Activated CD4-positive, alpha-beta T cell treated with anti-CD3 and anti-CD28 coated beads, Interleukin-2, Interleukin-6, amounts not matched to agents 100 ng/mL and 50 ng/mL, durations not matched to agents 16 hours and 8 hours (primary cell): ENCODE measurements around the gene FBXL20.

Experiments
- DNase-seq: peaks from one replicate; pipeline ENCODE4 v3.0.0-alpha.2; 2020

The FBXL20 gene

GRCh38 chr17:39223907-39224777 lies 177.3 kb downstream of the FBXL20 start:
- no peak for DNase-seq

DNA sequence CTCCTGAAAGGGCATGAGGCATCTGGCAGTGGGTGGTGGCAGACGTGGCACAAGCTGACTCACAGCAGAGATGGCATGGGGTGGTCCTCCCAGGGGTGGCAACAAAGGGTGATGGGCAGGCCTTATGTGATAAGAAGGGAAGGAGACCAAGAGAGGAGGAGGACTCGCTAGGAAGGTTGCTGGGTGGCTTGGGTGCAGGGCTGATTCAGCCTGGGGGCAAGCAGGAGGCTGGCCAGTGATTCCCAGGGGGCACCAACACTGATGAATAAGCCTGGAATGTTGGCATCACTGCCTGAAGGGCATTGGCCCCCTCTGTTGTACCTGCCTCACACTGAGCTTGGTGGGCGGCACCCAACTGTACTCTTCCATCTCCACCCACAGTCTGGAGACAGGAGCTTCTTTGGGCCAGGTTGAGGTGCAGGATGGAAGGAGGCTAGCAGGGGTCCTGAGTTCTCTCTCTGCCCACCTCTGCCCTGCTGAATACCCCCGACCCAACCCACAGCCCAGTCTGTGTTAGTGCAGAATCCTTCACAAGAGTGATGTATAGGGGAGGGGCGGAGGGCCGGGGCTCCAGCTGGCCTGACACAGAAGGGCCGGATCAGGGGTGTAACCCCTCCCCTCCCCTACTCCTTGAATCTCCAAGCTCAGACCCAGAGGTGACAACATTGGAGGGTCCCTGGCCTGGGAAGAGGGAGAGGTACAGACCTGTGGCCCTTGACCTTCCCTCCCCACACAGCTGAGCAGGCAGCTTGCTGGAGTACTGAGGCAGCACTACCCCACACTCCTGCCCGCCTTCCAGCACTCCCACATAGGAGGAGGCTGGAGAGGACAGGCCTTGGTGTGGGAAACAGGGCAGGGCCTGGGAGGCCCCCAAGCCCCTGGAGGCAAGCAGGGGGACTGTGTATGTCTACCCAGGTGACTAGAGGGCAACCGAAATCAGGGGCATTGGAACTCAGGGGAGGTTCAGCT lies 178.3 kb downstream of the FBXL20 start:
- no peak for DNase-seq

DNA sequence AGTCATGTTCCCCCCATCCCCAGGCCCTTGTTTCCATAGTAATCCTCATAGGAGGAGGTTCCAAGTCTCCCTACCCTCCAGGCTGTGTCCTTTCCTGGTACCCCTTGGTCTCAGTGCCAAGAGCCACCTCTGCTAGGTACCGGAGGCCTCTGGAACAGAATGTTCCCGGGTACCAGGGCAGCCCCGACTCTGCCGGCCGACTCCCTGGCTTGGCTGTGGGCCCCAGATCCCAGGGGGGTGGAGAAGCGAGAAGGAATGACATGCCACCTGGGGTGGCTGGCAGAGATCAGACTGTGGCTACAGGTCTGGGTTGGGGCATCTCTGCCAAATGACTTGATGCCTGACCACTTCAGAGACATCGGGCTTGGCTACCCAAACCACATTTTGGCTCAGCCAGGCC lies 179.3 kb downstream of the FBXL20 start:
- DNase-seq: no peak

GRCh38 chr17:39221572-39221971 lies 179.9 kb downstream of the FBXL20 start:
- no peak for DNase-seq

GRCh38 chr17:39219647-39220154 lies 181.7 kb downstream of the FBXL20 start:
- no peak for DNase-seq

DNA sequence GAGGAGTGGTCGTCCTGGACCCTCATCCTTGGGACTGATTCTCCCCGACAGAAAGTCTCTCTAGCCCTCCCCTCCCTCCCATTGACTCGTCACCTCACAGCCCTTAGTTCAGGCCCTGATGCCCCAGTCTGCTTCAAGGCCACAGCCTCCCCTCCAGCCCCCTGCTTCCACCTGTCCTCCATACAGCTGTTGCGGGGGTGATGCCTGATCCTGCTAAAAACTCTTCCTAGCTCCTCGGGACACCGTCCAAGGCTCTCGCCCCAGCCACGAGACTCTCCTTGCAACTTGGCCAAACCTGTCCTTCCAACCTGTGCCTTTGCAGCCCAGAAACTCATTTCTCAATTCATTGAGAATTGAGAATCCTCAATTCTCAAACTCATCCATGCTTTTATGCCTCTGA lies 182.5 kb downstream of the FBXL20 start:
- DNase-seq: no peak

- DNase-seq: no peak
Observed at GRCh38 chr17:39217734-39218369, 183.6 kb downstream of the FBXL20 start.

- DNase-seq: no peak
Observed at GRCh38 chr17:39213852-39214251, 187.6 kb downstream of the FBXL20 start.

GRCh38 chr17:39212841-39213480 lies 188.5 kb downstream of the FBXL20 start:
- DNase-seq: no peak

DNA sequence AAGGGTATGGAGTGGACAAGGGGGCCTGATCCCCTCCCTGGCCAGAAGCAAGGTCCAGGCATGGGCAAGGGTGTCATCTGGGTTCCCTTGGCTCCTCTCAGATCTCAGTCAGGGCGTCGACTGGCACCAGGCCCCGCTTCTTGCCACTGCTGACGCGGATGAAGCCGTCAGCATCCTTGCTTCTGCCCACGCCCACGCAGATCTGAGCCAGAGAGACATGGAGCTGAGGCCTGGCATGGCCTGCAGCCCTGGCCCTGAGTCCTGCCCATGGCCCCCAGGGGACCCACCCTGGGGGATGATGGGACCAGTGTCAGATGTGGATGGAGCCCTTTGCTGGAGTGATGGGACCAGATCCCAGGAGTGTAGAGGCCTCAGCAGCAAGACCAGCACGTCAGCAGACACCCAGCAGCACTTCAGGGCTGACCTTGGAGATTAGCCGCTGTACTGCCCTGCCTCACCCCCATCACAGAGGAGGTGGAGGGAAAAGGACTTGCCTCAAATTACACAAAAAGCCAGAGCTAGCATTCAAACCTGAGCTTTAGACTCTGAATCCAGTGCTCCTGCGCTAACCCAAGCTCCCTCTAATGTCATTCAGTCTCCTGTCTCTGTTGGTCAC lies 189.1 kb downstream of the FBXL20 start:
- DNase-seq: no peak

- DNase-seq: no peak
Observed at GRCh38 chr17:39210093-39210434, 191.4 kb downstream of the FBXL20 start.

DNA sequence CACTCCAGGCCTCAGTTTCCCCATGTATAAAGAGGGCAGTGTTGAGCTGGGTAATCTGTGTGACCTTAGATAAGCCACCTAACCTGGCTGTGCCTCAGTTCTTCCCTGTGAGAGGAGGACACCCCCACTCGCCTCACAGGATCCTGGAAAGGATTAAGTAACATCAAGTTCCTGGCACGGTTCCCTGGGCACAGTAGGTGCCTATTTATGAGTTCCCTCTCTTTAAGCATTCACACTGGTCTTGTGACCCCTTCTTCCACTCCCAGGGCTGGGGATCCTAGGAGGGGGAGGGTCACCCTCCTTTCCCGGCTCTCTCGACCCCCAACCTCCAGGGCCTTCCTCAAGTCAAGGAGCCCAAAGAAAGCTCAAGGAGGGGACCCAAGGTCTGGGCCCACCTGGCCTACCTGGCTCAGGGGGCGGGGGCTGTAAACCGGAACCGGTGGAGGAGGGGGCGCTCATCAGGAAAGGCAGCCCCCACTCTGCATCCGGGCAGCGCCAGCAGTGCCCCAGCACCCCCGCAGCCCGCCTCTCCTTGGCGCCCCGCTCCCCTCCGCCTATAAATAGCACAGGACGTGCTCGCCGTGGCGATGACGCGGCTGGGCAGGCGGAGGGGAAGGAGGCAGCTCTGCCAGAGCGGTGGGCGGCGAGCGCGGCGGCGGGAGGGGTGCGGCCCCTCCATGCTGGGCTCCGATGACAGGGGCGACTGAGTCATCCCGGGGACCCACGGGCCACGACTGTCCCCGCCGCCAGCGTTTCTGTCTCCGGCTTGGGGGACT lies 191.9 kb downstream of the FBXL20 start:
- no peak for DNase-seq

- no peak for DNase-seq
Observed at GRCh38 chr17:39208893-39209292, 192.5 kb downstream of the FBXL20 start.

DNA sequence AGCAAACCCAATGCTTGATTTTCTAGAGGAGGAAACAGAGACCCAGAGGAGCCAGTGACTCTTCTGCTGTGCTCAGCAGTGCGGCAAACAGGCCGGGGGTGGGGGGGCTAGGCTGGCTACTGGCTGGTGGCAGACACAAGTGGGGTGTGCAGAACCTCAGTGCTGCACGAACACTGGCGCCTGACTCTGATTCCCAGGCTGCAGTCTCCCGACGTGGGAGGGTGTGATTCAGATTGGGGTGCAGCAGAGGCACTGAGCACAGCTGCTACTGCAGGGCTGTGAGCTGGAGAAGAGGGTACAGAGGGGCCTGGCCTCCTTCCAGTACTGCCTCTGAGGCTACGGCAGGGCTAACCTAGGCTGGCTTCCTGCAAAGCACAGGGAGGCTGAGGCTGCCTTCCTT lies 193.3 kb downstream of the FBXL20 start:
- no peak for DNase-seq

DNA sequence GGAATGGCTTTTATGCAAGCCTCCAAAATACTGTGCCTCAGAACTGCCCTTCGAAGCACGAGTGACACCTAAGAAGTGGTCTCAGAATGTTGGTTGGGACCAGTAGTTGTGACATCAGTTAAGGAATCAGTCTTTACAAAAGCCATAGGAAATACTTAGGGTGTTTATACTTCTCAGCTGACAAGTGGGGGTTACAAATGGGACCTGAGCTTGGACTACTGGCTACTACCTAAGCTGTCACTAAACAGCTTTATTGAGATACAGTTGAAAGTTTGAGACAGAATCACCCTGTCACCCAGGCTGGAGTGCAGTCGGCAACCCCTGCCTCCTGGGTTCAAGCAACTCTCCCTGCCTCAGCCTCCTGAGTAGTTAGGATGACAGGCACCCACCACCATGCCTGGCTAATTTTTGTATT lies 196.3 kb downstream of the FBXL20 start:
- no peak for DNase-seq

DNA sequence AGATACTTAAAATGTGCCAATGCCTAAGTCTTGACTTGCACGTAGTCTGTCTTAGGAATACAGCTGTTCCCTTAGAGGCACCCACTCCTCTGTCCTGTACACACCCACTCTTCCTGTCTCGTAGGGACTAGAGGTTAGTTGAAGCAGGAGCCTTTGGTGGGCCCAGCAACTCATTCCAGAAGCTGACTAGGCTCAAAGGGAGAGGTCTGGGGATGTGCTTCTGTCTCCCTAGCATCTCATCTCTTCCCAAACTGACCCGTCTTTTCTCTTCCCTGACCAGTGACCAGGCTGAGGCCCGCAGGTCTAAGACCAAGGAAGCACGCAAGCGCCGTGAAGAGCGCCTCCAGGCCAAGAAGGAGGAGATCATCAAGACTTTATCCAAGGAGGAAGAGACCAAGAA lies 197.2 kb downstream of the FBXL20 start:
- DNase-seq: no peak
